K562 (cell line): ENCODE data around the gene ARMC9. TPM values are rescaled to one million over a fixed set of nuclear protein-coding genes. Genes with fewer than 3 reads are reported as not detected.

Experiments used
- ATAC-seq: fragments of 200-7000 bp; cut with Tn5 transposase; 3 replicates; pipeline ENCODE4 v1.9.1; 2020; ENCODE audit warnings: moderate library complexity
- BruUV-seq: library from RNA; stranded (reverse); fragments of 400-500 nt; replicated peaks from 2 replicates; lab custom pipeline; 2021; lab: Mats Ljungman, UMichigan
- CTCF ChIA-PET: fragments of 300-600 bp; formaldehyde crosslinking; extraction: SDS; loops from one replicate; lab custom pipeline; 2021; ENCODE audit warnings: low intra/inter-chr PET ratio; lab: Yijun Ruan, JAX
- POLR2A ChIA-PET: fragments of 300-600, 350-650 bp; sonication (Branson Sonifier 250); formaldehyde crosslinking; extraction: SDS; loops from one replicate; lab custom pipeline; 2021; ENCODE audit warnings: antibody characterized with exemption, inconsistent platforms; lab: Yijun Ruan, JAX
- DNase-seq, 4 experiments: peaks; one replicate each; pipeline versions ENCODE4 v3.0.0 to v3.0.0-alpha.2; 2011 to 2018; ENCODE audit warnings: low spot score in 3 of 4, mixed read lengths in 3 of 4; ENCODE audit errors: extremely low read depth in 1 of 4
- FAIRE-seq: peaks from 2 replicates; lab custom pipeline; 2011; peaks lifted over from hg19 to GRCh38; lab: Jason Lieb, UNC
- H2AFZ ChIP-seq: 2 replicates; pipeline ENCODE4 v1.6.0; 2011; ENCODE audit warnings: low read depth, low read length, control low read depth, inconsistent platforms
- H3K27ac ChIP-seq: fragments of 200-600 bp; 3 replicates; pipeline ENCODE4 v1.8.0; 2011; ENCODE audit warnings: low read depth, mild to moderate bottlenecking, control low read depth, inconsistent platforms, low read length, moderate library complexity, mixed read lengths; ENCODE audit errors: extremely low read depth
- H3K27me3 ChIP-seq, 2 experiments: fragments of 300-600 bp in 1 of 2; 2 replicates in 1 of 2; 3 replicates in 1 of 2; pipeline versions ENCODE4 v1.6.0 to v1.8.0; 2011; ENCODE audit warnings: inconsistent platforms in 2 of 2, low read length in 2 of 2, mild to moderate bottlenecking in 1 of 2, mixed read lengths in 1 of 2, moderate library complexity in 1 of 2; ENCODE audit not compliant: control insufficient read depth in 2 of 2, insufficient read depth in 2 of 2
- H3K36me3 ChIP-seq: fragments of 300-600 bp; 3 replicates; pipeline ENCODE4 v1.8.0; 2011; ENCODE audit warnings: mild to moderate bottlenecking, low read length, inconsistent platforms; ENCODE audit not compliant: control insufficient read depth, insufficient read depth
- H3K4me1 ChIP-seq, 2 experiments: fragments of 200-600 bp in 1 of 2; replicated peaks in 1 of 2; 2 replicates in 1 of 2; 3 replicates in 1 of 2; pipeline versions ENCODE4 v1.5.1 to v1.8.0; 2011; ENCODE audit warnings: inconsistent platforms in 2 of 2, low read length in 2 of 2, mild to moderate bottlenecking in 1 of 2, mixed read lengths in 1 of 2, moderate library complexity in 1 of 2; ENCODE audit not compliant: control insufficient read depth in 2 of 2, insufficient read depth in 2 of 2
- H3K4me2 ChIP-seq: 2 replicates; pipeline ENCODE4 v1.6.1; 2011; ENCODE audit warnings: low read length, control low read depth, inconsistent platforms, mixed read lengths; ENCODE audit not compliant: insufficient read depth
- H3K4me3 ChIP-seq: fragments of 200-600 bp; sonication (generic), shearing (Covaris generic); 2 replicates; pipeline ENCODE4 v1.5.1; 2016; ENCODE audit warnings: control low read depth, inconsistent platforms
- H3K79me2 ChIP-seq: fragments of 200-600 bp; 3 replicates; pipeline ENCODE4 v1.8.0; 2011; ENCODE audit warnings: low read length, inconsistent platforms; ENCODE audit not compliant: control insufficient read depth, insufficient read depth
- H3K9ac ChIP-seq, 2 experiments: 2 replicates each; pipeline versions ENCODE4 v1.6.0 to v1.6.1; 2011; ENCODE audit warnings: low read depth in 2 of 2, low read length in 2 of 2, control low read depth in 1 of 2, inconsistent platforms in 1 of 2, mild to moderate bottlenecking in 1 of 2, mixed read lengths in 1 of 2; ENCODE audit not compliant: insufficient read depth in 1 of 2
- H3K9me1 ChIP-seq: one replicate; pipeline ENCODE4 v1.6.0; 2011; ENCODE audit warnings: inconsistent platforms, mild to moderate bottlenecking, low read length, moderate library complexity; ENCODE audit not compliant: control insufficient read depth, insufficient read depth
- H3K9me3 ChIP-seq: replicated peaks from 2 replicates; pipeline ENCODE4 v1.5.1; 2011; ENCODE audit warnings: low read depth, low read length, inconsistent platforms; ENCODE audit not compliant: control insufficient read depth, insufficient read depth
- H4K20me1 ChIP-seq: replicated peaks from 2 replicates; pipeline ENCODE4 v1.6.1; 2011; ENCODE audit warnings: low read length, inconsistent platforms, mixed read lengths; ENCODE audit not compliant: control insufficient read depth, insufficient read depth
- BMI1 ChIP-seq: fragments of 150-350 bp; IDR thresholded peaks from 2 replicates; pipeline ENCODE4 v1.6.1; 2014; ENCODE audit warnings: low read length
- FOXJ2 ChIP-seq: fragments of 200-800 bp; sonication (Bioruptor generic); IDR thresholded peaks from 2 replicates; pipeline ENCODE4 v1.6.1; 2016; ENCODE audit warnings: missing genetic modification characterization, missing compliant biosample characterization
- HNRNPH1 ChIP-seq: fragments of 200-400 bp; formaldehyde crosslinking; optimal IDR thresholded peaks from 2 replicates; pipeline ENCODE3; 2017; ENCODE audit warnings: low read depth, mild to moderate bottlenecking, low read length, moderate library complexity
- MCM2 ChIP-seq: fragments of 450-650 bp; IDR thresholded peaks from 2 replicates; pipeline ENCODE4 v1.6.1; 2017; ENCODE audit warnings: low read depth, mild to moderate bottlenecking
- SETDB1 ChIP-seq: IDR thresholded peaks from one replicate; pipeline ENCODE4 v1.6.1; 2012; ENCODE audit warnings: low read length, control low read depth, inconsistent platforms
- TARDBP ChIP-seq: fragments of 450-650 bp; IDR thresholded peaks from 2 replicates; pipeline ENCODE4 v1.6.1; 2016
- ZNF766 ChIP-seq: fragments of 200-800 bp; sonication (Bioruptor generic); conservative IDR thresholded peaks from 2 replicates; pipeline ENCODE4 v1.6.1; 2016; ENCODE audit warnings: missing genetic modification characterization, missing compliant biosample characterization
- WGBS: fragments of 100-300 bp; shearing (Covaris generic); methylation state at CpG from one replicate; pipeline ENCODE4 v1.1.6; 2016; ENCODE audit warnings: low coverage, mixed read lengths; ENCODE audit not compliant: insufficient coverage; ENCODE audit errors: missing lambda C conversion rate; 5-methylcytosine and 5-hydroxymethylcytosine counted together
- in situ Hi-C: fragments of 300-500 bp; cut with MboI; formaldehyde crosslinking; loops from 4 replicates; pipeline ENCODE4 v1.15.0; 2018; ENCODE audit warnings: inconsistent platforms, mixed read lengths
- intact Hi-C: fragments of 100-400 bp; cut with micrococcal nuclease; formaldehyde crosslinking; loops from 2 replicates; pipeline ENCODE4 v1.14.2; 2022
- polyA plus RNA-seq, 8 experiments: library from polyadenylated mRNA; depleted of rRNA in 4 of 8; stranded (reverse) in 5 of 8; unstranded in 3 of 8; fragments of >200 nt; fragmentation: Nextera tagmentation in 2 of 8; fragmentation: Illumina TruSeq in 1 of 8; extraction: Ambion mirVana in 2 of 8; extraction: Trizol in 1 of 8; gene quantifications; 2 replicates each; pipeline versions ENCODE4 v1.2.1 to v1.2.3, GENCODE V29; 2011 to 2014; ENCODE audit warnings: inconsistent platforms in 1 of 8, missing spikeins in 1 of 8
- total RNA-seq, 7 experiments: library from RNA; depleted of rRNA in 6 of 7; stranded (reverse); fragments of >200 nt in 6 of 7; fragmentation: Illumina TruSeq in 2 of 7; extraction: Trizol in 2 of 7; gene quantifications; 2 replicates each; pipeline versions ENCODE4 v1.2.1 to v1.2.3, GENCODE V29; 2011 to 2021; ENCODE audit warnings: low replicate concordance in 1 of 7
- TF ChIP-seq, protein P1 (sequence below): fragments of 450-650 bp; IDR thresholded peaks from 2 replicates; pipeline ENCODE4 v1.6.1; 2016
- TF ChIP-seq, protein P2 (sequence below): IDR thresholded peaks from 2 replicates; pipeline ENCODE4 v1.6.1; 2014; ENCODE audit warnings: antibody characterized with exemption

The ARMC9 gene
- total and polyA plus RNA-seq, 9 of the 15 experiments (the other 6 are each of a cell fraction or from before 2014, with no cell fraction given) = 0.36 to 2.3 (median 1.1) TPM

DNA sequence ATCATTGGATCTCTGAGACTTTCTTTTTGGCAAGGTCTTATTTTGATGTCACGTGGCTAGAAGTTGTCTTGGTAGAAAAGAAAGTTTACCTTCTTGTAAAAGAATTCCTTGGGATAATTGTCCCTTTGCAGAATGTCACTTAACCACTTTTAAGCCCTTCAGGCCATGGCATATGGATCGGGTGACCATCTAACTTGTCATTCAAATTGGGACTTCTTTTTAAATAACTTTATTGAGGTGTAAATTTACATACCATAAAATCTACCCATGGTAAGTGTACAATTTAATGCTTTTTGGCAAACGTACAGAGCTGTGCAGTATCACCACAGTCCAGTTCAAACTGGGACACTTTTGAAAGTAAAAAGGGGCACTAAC, 24.6 kb downstream of the ARMC9 start (continued):
- TF ChIP-seq ZNF766 = no peak

DNA sequence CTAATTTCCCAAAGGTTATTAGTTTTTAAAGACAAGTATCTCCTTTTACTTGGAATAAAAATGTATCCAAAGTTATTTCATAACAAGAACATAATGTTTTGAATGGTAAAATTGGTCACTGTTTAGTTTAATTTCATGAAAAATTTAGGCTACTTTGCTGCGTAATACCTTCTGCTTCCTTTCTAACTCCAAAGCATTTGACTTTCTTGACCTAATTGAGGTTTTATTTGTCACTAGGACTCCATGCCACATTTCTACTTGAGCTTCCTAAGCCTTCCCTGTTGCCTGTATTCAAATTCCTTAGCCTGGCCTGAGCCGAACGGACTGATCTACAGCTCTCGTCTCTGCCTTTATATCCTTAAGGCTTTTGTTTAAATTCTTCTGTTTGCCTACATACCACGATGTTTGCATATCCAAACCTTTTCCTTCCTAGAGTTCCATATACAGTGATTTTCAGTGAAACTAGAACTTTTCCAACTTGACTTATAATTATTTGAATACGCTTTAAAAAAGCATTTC, 25.1 kb downstream of the ARMC9 start:
- POLR2A ChIA-PET = no interaction called here
- 10% methylated on average over 6 of the region's 6 CpGs for WGBS
- intact Hi-C loops = no loop called here
- TF ChIP-seq, protein P1, sequence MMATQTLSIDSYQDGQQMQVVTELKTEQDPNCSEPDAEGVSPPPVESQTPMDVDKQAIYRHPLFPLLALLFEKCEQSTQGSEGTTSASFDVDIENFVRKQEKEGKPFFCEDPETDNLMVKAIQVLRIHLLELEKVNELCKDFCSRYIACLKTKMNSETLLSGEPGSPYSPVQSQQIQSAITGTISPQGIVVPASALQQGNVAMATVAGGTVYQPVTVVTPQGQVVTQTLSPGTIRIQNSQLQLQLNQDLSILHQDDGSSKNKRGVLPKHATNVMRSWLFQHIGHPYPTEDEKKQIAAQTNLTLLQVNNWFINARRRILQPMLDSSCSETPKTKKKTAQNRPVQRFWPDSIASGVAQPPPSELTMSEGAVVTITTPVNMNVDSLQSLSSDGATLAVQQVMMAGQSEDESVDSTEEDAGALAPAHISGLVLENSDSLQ = no peak
- no peak for TF ChIP-seq BMI1
- TF ChIP-seq TARDBP = no peak
- no peak for TF ChIP-seq FOXJ2
- TF ChIP-seq SETDB1 = no peak
- TF ChIP-seq, protein P2, sequence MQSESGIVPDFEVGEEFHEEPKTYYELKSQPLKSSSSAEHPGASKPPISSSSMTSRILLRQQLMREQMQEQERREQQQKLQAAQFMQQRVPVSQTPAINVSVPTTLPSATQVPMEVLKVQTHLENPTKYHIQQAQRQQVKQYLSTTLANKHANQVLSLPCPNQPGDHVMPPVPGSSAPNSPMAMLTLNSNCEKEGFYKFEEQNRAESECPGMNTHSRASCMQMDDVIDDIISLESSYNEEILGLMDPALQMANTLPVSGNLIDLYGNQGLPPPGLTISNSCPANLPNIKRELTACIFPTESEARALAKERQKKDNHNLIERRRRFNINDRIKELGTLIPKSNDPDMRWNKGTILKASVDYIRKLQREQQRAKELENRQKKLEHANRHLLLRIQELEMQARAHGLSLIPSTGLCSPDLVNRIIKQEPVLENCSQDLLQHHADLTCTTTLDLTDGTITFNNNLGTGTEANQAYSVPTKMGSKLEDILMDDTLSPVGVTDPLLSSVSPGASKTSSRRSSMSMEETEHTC = no peak
- no peak for TF ChIP-seq MCM2
- TF ChIP-seq HNRNPH1 = no peak

More for the DNA sequence above, 25.1 kb downstream of the ARMC9 start:
- Histone ChIP-seq H3K9ac (no peak overlapping the region), H3K36me3 (no peaks in the 10 kb centered on the region), H3K9me1 (no peaks in the 10 kb centered on the region), H2AFZ (no peak overlapping the region), H3K27me3 (no peaks in the 10 kb centered on the region), H3K9me3 (no peaks in the 10 kb centered on the region), H3K4me1 (no peaks in the 10 kb centered on the region), H3K4me3 (no peak overlapping the region), H3K27ac (no peak overlapping the region), H3K79me2 (no peaks in the 10 kb centered on the region), H3K4me2 (no peak overlapping the region), H4K20me1 (no peaks in the 10 kb centered on the region)
- no peak for ATAC-seq
- no peak for FAIRE-seq
- CTCF ChIA-PET = no interaction called here
- no TSS peak for BruUV-seq
- no peak for DNase-seq
- in situ Hi-C loops = loop anchor here (10.0 kb wide), 1 partner anchor 221 kb away; no protein-coding TSS in a partner anchor
